ENCODE measurements around the gene KIF25.

The KIF25 gene

DNA sequence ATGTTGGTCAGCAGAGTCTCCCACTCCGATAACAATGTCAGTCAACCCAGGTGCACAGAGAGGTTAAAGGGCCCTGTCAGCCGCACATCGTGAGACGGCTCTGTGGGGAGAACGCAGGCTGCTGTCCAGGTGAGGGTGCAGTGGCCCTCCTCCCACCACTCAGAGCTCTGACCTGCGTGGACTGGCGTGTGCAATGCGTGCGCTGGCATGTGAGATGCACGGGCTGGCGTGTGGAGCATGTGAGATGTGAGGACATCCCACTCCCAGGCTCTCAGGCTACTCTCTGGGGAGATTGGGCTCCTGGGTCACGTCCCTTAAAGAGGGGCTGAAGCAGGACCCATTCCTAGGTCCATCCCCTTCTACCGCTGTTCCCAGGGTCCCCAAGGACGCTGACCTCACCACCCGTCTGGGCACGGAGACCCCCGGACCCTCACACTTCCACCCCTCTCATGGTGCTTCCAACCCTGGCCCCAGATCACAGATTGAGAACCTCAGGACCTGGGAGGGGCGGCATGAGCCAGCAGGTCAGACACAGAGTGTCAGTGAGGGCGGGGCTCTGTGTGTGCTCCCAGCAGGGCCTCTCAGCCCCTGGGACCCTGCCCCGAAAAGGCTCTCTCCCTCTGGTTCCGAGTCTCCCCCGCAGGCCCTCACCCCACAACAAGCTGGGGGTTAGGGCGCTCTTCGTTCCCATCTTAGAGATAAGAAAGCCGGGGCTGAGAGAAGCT lies 90.1 kb downstream of the KIF25 start:
- DNase-seq (ENCODE audit: low spot score) (no peak), FAIRE-seq (no peak)

DNA sequence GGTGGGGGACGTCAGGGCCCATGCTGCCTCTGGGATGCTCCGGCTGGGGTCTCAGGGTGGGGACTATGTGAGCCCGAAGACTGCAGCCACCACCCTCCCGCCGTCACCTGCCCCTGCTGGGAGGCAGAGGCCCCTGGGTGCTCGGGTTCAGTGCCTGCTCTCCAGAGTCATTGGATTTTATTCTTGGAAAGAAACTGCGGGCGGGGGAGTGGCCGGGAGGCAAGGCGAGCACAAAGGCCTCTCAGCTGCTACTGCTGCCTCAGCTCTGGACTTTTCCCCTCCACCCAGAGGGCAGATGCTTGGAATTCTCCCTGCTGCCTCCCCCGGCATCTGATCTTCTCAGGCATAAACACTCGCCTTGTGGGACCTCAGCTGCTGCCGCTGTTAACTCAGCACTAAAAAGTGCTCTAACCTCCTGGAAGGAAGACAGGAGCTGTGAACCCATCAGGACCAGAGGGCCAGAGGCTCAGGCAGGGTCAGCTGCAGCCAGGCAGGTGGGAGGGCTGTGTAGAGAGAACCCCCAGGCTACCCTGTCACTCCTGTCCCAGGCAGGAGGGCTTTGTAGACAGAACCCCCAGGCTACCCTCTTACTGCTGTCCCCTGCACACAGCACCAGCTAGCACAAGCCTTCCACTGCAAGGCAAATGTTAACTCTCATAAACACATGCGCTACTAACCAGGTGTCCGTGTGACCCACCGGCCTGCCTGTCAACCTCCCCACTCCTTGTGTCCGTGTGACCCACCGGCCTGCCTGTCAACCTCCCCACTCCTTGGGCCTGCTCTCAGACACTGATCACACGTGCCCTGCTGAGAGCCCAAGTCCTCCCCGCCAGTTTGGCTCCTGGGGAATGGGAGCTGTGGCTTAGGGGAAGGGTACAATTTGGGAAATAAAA lies 90.9 kb downstream of the KIF25 start:
- FAIRE-seq: no peak

DNA sequence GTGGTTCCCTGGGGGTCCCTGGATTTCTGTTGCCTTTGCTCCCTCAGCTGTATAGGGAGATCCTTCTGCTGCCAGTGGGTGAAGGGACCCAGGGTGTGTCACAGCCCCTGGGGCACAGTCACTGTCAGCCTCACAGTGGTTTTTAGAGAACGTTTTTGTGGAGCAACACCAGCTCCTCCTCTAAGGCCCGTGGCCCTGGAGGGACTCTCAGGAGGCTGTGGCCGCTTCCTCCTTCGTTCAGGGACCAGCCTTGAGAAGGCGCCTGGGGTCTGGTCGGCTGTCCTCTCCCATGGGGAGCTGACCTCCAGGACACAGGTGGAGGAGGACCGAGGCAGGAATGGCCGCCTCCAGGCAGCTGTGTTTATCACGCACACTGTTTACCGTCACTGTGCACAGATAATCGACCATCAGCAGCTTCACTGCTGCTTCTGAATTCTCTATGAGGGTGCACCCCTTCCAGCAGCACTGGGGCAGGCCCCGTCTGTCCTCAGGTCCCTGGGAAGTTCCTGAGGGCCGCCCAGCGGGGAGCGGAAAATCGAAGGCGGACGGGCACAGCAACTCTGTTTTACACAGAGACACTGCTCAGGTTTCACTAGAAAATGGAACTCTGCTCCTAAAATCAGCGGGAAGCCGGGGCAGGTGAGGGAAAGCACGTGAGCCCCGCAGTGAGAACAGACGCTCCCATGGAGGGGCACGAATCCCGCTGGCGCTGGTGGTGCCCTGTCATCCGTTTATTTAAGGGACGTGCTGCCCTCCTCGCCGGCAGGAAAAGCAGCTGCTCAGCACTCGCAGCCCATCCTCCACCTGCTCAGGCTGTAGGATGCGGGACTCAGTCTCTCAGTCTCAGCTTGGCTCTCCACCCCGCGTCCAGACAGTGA lies 92.0 kb downstream of the KIF25 start:
- FAIRE-seq (no peak), DNase-seq (ENCODE audit: low spot score) (no peak)

More for the DNA sequence above, 90.9 kb downstream of the KIF25 start:
- no peak for DNase-seq (ENCODE audit: low spot score)

DNA sequence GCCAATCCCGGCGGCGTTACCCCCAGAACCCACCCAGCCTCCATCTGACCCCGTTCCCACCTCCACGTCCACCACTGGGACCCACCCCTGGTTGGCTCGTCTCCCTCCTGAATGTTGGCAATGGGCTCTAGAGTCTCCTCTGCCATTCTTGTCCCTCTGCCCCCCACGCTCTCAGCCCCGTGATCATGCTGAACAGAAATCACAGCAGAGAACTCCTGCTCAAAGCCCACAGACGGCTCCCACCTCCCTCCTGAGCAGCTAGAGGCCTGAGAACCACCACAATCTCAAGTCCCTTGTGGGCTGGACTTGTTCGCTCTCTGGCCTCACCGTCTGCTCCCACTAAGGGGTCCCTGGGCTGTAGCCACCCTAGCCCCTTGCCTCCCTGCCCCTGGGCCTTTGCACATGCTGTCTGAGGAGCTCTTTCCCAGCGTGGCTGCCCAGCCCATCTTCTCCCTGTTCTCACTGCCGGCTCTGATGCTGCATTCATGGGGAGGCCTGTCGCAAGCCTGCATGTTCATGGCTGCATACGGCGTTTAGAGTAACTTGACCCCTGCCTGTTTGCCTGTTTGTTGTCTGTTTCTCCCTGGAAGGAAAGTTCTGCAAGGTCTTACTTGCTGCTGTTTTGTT lies 92.7 kb downstream of the KIF25 start:
- FAIRE-seq: no peak

DNA sequence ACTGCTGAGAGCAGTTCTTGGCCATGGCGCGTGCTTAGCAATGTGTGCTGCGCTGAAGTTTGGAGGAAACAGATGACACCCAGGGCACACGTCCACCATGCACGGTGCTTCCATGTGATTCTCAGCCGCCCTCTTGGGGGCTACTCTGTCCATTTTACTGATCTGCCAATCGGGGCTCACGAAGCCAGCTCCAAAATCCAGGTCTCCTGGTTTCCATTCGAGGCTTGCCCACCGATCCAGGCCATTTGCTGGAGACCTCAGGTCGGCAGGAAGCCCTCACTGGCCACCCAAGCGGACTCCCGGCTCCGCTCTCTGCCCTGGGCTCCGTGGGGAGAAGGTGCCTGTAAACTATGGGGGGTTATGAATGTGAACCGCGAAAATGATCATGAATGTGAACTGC lies 93.2 kb downstream of the KIF25 start:
- no peak for FAIRE-seq

More for the DNA sequence above, 92.7 kb downstream of the KIF25 start:
- no peak for DNase-seq (ENCODE audit: low spot score)

DNA sequence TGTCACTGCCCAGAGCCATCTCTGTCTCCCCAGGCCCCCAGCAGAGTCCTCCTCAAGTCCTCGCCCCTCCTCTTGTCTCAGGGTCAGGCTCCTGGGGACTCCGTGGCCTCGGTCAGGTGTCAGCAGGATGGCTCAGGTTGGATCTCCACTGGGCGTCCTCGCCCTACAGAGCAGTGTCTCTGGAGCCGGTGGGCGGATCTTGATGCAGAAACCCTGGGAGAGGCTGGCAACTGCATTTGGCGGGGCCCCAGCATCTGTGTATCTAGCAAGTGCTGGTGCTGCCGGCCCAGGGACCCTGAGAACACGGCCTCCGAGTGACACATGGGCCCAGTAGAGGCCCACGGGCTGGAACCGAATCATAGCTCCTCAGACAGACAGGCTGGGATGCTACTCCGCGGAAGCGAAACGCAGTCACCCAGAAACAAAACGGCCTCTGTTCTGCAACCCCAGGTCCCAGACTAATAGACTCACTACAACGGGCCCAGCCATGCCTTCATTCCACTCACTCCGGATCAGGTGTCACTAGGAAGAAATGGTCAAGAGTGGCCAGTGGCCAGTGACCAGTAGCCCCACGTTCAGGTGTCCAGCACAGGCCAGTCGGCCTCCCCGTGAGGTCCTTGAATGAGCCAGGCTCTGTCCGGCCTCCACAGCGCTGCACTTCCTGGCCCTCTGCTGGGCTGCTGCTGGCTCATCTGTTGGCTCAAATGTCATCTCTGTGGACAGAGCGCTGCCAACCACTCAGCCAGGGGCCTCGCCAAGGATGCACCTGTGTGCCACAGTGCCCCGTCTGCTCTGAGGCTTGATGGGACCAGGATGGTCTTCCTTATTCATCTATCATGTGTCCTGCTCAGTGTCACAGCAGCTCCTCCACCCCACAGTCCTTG lies 94.2 kb downstream of the KIF25 start:
- DNase-seq (ENCODE audit: low spot score) (no peak), FAIRE-seq (no peak)

More for the DNA sequence above, 93.2 kb downstream of the KIF25 start:
- DNase-seq (ENCODE audit: low spot score): no peak

DNA sequence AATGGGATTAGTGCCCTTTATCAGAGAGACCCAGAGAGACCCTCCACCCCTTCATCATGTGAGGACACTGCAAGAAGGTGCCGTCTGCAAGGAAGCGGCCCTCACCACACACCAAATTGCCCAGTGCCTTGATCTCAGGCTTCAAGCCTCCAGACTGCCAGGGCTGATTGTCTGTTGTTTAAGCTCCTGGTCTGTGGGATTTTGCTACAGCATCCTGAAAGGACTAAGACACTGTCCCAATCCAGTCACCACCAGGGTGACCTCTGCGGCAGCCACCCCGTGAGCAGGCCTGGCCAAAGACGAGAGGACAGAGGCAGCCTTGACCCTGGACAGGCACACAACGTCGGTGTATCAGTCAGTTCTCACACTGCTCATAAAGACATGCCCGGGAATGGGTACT lies 95.1 kb downstream of the KIF25 start:
- FAIRE-seq (no peak), DNase-seq (ENCODE audit: low spot score) (no peak)

DNA sequence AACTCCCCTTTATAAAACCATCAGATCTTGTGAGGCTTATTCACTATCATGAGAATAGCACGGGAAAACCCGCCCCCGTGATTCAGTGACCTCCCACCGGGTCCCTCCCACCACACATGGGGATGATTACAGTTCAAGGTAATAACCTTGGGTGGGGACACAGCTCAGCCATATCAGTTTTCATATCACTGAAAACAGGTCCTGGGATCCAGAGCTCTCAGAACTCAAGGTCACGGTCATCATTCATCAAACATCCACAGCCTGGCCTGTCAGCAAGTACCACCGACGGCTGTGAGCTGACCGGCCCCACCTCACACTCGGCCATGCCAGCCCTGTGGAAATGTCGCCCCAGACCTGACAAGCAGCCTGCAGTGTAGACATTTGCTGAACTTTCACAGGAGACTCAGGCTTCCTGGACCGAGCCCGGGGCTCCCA lies 95.6 kb downstream of the KIF25 start:
- FAIRE-seq (no peak), DNase-seq (ENCODE audit: low spot score) (no peak)

DNA sequence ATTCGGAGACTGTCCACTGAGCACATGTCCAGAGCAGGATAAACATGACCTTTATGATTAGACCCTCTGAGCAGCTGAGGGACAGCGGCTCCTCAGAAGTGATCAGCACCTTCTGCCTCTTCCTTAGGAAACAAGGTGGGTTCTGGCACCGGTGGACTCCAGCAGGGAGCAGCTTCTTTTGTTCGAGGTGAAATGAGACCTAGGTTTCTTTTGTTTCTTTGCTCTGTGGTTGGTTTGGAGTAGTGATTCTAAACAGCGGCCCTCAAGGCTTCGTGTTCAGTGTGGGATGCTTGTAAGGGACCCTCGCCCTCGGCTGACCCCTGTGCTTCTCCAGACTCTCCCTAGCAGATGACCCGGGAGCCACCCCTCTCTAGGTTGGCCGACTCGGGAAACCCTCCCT lies 96.2 kb downstream of the KIF25 start:
- no peak for FAIRE-seq
- no peak for DNase-seq (ENCODE audit: low spot score)
